ENCODE data around the gene CTAGE1.
"Not testable (repeated sequence)": the region's sequence is repeated elsewhere in the genome, so short reads cannot be mapped to it uniquely, and the experiment has no call there.

CTAGE1 gene

GRCh38 chr18:22417496-22418188 is at the start of gene CTAGE1:
Gene CTAGE1, minus strand, starts transcription at chr18:22417915. Its CDS starts 104 bp downstream, at chr18:22417811.
- DNase-seq (ENCODE audit: low read depth), result no peak

GRCh38 chr18:22466608-22467395 is 49.1 kb upstream of the CTAGE1 start:
- DNase-seq (ENCODE audit: low read depth), result peak; percentile 55

GRCh38 chr18:22465859-22466457 is 48.2 kb upstream of the CTAGE1 start:
- peak; percentile 90 for DNase-seq (ENCODE audit: low read depth)

- no peak for DNase-seq (ENCODE audit: low read depth)
These were observed 45.4 kb upstream of the CTAGE1 start for GRCh38 chr18:22463076-22463475.

GRCh38 chr18:22459491-22459890 is 41.8 kb upstream of the CTAGE1 start:
- no peak for DNase-seq (ENCODE audit: low read depth)

- DNase-seq (ENCODE audit: low read depth), result no peak
These were observed 39.8 kb upstream of the CTAGE1 start for GRCh38 chr18:22457524-22457923.

GRCh38 chr18:22456547-22456946 is 38.8 kb upstream of the CTAGE1 start:
- no peak for DNase-seq (ENCODE audit: low read depth)

- DNase-seq (ENCODE audit: low read depth), result no peak
These were observed 38.4 kb upstream of the CTAGE1 start for GRCh38 chr18:22456116-22456480.

- DNase-seq (ENCODE audit: low read depth), result no peak
These were observed 37.9 kb upstream of the CTAGE1 start for GRCh38 chr18:22455425-22456115.

GRCh38 chr18:22453315-22453714 is 35.6 kb upstream of the CTAGE1 start:
- no peak for DNase-seq (ENCODE audit: low read depth)

- no peak for DNase-seq (ENCODE audit: low read depth)
These were observed 34.5 kb upstream of the CTAGE1 start for GRCh38 chr18:22452226-22452668.

- no peak for DNase-seq (ENCODE audit: low read depth)
These were observed 34.1 kb upstream of the CTAGE1 start for GRCh38 chr18:22451796-22452195.

GRCh38 chr18:22450766-22451165 is 33.1 kb upstream of the CTAGE1 start:
- not testable (repeated sequence) for DNase-seq (ENCODE audit: low read depth)

- not testable (repeated sequence) for DNase-seq (ENCODE audit: low read depth)
These were observed 32.6 kb upstream of the CTAGE1 start for GRCh38 chr18:22450318-22450717.

GRCh38 chr18:22449753-22450152 is 32.0 kb upstream of the CTAGE1 start:
- DNase-seq (ENCODE audit: low read depth), result not testable (repeated sequence)

GRCh38 chr18:22448238-22448637 is 30.5 kb upstream of the CTAGE1 start:
- DNase-seq (ENCODE audit: low read depth), result no peak

GRCh38 chr18:22447792-22448191 is 30.1 kb upstream of the CTAGE1 start:
- DNase-seq (ENCODE audit: low read depth), result no peak

- DNase-seq (ENCODE audit: low read depth), result no peak
These were observed 29.2 kb upstream of the CTAGE1 start for GRCh38 chr18:22446911-22447310.

- DNase-seq (ENCODE audit: low read depth), result no peak
These were observed 28.6 kb upstream of the CTAGE1 start for GRCh38 chr18:22446325-22446724.

GRCh38 chr18:22441638-22442037 is 23.9 kb upstream of the CTAGE1 start:
- DNase-seq (ENCODE audit: low read depth), result no peak

- DNase-seq (ENCODE audit: low read depth), result no peak
These were observed 21.7 kb upstream of the CTAGE1 start for GRCh38 chr18:22439447-22439846.

GRCh38 chr18:22436136-22436535 is 18.4 kb upstream of the CTAGE1 start:
- no peak for DNase-seq (ENCODE audit: low read depth)
